ENCODE measurements around the gene ITGA1.

DNA sequence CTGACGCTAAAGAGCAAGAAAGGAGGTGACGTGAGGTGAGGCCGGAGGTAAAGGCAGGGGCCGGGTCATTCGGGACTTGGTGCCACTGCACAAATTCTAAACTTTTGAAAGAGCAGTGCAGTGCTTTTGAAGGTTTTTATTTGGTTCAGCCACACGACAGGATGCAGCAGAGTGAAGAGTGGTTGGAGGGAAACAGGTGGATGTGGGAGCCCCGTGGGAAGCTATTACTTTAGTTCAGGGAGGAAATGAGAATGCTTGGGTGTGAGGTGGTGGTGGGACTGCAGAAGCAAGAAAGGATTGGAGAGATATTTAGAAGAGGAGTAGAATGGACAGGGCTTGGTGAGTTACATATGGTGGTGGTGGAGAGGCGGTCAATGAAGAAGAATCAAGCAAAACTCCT lies 136.7 kb downstream of the ITGA1 start:
- no peak for TF ChIP-seq EZH2 (conservative IDR thresholded peaks at IDR 0.05; ENCODE audit: low read depth, low read length)
- no peak for TF ChIP-seq ZFP1 (CRISPR knock-in tag; IDR thresholded peaks at IDR 0.05)
- TF ChIP-seq, protein P1, sequence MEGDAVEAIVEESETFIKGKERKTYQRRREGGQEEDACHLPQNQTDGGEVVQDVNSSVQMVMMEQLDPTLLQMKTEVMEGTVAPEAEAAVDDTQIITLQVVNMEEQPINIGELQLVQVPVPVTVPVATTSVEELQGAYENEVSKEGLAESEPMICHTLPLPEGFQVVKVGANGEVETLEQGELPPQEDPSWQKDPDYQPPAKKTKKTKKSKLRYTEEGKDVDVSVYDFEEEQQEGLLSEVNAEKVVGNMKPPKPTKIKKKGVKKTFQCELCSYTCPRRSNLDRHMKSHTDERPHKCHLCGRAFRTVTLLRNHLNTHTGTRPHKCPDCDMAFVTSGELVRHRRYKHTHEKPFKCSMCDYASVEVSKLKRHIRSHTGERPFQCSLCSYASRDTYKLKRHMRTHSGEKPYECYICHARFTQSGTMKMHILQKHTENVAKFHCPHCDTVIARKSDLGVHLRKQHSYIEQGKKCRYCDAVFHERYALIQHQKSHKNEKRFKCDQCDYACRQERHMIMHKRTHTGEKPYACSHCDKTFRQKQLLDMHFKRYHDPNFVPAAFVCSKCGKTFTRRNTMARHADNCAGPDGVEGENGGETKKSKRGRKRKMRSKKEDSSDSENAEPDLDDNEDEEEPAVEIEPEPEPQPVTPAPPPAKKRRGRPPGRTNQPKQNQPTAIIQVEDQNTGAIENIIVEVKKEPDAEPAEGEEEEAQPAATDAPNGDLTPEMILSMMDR (CRISPR knock-in tag; IDR thresholded peaks at IDR 0.05): no peak
- TF ChIP-seq, protein P2, sequence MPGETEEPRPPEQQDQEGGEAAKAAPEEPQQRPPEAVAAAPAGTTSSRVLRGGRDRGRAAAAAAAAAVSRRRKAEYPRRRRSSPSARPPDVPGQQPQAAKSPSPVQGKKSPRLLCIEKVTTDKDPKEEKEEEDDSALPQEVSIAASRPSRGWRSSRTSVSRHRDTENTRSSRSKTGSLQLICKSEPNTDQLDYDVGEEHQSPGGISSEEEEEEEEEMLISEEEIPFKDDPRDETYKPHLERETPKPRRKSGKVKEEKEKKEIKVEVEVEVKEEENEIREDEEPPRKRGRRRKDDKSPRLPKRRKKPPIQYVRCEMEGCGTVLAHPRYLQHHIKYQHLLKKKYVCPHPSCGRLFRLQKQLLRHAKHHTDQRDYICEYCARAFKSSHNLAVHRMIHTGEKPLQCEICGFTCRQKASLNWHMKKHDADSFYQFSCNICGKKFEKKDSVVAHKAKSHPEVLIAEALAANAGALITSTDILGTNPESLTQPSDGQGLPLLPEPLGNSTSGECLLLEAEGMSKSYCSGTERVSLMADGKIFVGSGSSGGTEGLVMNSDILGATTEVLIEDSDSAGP (CRISPR knock-in tag; IDR thresholded peaks at IDR 0.05; ENCODE audit: borderline replicate concordance): no peak
- TF ChIP-seq, protein P3, sequence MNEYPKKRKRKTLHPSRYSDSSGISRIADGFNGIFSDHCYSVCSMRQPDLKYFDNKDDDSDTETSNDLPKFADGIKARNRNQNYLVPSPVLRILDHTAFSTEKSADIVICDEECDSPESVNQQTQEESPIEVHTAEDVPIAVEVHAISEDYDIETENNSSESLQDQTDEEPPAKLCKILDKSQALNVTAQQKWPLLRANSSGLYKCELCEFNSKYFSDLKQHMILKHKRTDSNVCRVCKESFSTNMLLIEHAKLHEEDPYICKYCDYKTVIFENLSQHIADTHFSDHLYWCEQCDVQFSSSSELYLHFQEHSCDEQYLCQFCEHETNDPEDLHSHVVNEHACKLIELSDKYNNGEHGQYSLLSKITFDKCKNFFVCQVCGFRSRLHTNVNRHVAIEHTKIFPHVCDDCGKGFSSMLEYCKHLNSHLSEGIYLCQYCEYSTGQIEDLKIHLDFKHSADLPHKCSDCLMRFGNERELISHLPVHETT (CRISPR knock-in tag; conservative IDR thresholded peaks at IDR 0.05): no peak

All from HepG2 (cell line).